BLaER1 treated with 17β-estradiol and CSF1 and Interleukin-3, amounts not matched to agents 10 nM and 100 nM (cell line): ENCODE measurements around the gene C1orf210.

Source experiments
- H3K27ac ChIP-seq, 11 experiments: shearing (Covaris generic); formaldehyde crosslinking; 2 replicates each; pipeline ENCODE4 v1.8.1; 2022
- H3K27me3 ChIP-seq, 11 experiments: shearing (Covaris generic); formaldehyde crosslinking; 2 replicates each; pipeline ENCODE4 v1.8.1; 2022
- H3K36me3 ChIP-seq, 11 experiments: shearing (Covaris generic); formaldehyde crosslinking; 2 replicates each; pipeline ENCODE4 v1.8.1; 2022
- H3K4me1 ChIP-seq, 10 experiments: shearing (Covaris generic); formaldehyde crosslinking; 2 replicates each; pipeline ENCODE4 v1.8.1; 2022
- H3K4me2 ChIP-seq, 11 experiments: shearing (Covaris generic); formaldehyde crosslinking; 2 replicates each; pipeline ENCODE4 v1.8.1; 2022
- H3K4me3 ChIP-seq, 10 experiments: shearing (Covaris generic); formaldehyde crosslinking; 2 replicates each; pipeline ENCODE4 v1.8.1; 2022
- H3K9ac ChIP-seq, 11 experiments: shearing (Covaris generic); formaldehyde crosslinking; 2 replicates each; pipeline ENCODE4 v1.8.1; 2022
- H3K9me3 ChIP-seq, 11 experiments: shearing (Covaris generic); formaldehyde crosslinking; replicated peaks in 1 of 11; 2 replicates each; pipeline ENCODE4 v1.8.1; 2022
- H4K20me1 ChIP-seq, 11 experiments: shearing (Covaris generic); formaldehyde crosslinking; 2 replicates each; pipeline ENCODE4 v1.8.1; 2022
- Cebpa-rat ChIP-seq, 11 experiments: shearing (Covaris generic); IDR thresholded peaks; 2 replicates each; pipeline ENCODE4 v1.8.1; 2022

The C1orf210 gene

DNA sequence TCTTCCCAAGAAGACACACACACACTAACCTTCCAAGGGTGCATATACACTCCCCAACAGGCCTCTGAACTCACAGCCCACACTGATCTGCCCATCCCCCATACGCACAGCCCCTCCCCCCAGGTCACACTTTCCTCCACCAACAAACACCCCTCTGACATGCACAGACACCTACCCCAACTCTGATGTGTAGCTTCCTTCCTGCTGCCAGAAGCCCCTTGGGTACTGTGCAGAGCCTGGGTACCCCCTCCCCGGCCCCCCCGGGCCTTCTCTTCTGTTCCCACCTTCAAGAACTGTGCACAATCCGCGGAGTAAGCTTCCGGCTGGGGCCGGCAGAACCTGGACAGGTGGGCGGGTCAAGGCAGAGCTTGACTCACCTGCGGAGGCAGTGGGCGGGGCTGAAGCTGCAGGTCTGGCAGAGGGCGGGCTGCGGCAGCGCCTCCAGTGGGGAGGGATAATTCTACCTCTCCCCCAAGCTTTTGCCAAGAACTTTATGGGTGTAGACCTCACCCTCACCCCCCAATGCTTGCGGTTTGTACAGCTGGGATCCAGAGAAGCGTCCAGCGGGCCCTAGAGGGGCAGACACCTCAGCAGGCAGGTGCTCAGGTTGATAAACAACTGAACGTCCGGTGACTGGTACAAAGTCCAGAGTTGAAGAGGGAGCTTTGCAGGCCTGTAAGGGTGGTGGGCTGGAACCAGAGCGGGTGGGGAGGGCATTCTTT, at the start of gene C1orf210:
TSS of gene C1orf210 (minus strand) at position 313 of the 722 bp plus-strand sequence. CDS start 2,311 bp downstream, outside the sequence.
- peak within 1 kb of the TSS in 6 of 11 experiments; percentile 8 to 29 (median 14); a peak in 4 of 22 replicates for H3K4me2 ChIP-seq
- TF ChIP-seq Cebpa-rat (IDR thresholded peaks at IDR 0.05) = no peak
- no peaks in the 10 kb centered on the region for H3K27me3 ChIP-seq
- no peak within 1 kb of the TSS for H3K9ac ChIP-seq
- H3K27ac ChIP-seq = no peak within 1 kb of the TSS
- no peak within 1 kb of the TSS for H3K4me3 ChIP-seq
- no peaks in the 10 kb centered on the region for H4K20me1 ChIP-seq
- no peaks in the 10 kb centered on the region for H3K36me3 ChIP-seq
- no peaks in the 10 kb centered on the region for H3K9me3 ChIP-seq
- H3K4me1 ChIP-seq = peaks cover 0 to 11% (median 6%) of the 10 kb centered on the region in 10 experiments; a peak in 10 of 20 replicates

DNA sequence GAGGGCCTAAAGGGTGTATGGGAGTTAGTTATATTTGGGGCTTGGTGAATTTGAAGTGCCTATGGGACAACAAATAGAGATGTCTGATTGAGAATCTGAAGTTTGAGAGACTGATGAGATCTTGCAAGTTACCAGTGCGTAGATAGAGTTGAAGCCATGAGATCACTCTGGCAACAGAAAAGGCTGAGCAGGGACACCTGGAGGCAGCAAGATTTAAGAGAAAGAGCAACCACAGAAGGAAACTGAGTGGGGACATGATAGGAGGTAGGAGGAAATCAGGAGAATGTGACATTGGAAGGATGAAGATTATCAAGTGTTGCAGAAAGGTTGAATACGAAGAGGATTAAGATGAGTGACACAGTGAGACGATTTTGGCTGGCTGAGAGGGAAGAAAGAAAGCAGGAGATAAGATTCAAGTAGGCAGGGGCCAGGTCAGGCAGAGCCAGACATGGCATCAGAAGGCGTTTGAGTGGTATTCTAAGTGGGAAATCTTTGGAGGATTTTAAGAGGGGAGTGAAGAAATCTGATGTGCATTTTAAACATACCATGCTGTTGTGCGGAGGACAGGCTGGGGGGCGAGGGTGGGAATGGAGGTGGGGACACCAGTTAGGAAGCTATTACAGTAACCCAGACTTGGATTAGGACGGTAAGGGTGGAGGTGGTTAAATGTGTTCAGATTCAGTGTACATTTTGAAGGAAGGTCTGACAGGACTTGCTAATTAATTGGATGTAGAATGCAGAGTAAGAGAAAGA, 49.2 kb upstream of the C1orf210 start:
- H3K9me3 ChIP-seq = no peaks in the 10 kb centered on the region
- H3K4me3 ChIP-seq = no peak overlapping the region
- H3K27ac ChIP-seq = no peak overlapping the region
- H3K36me3 ChIP-seq = no peaks in the 10 kb centered on the region
- H4K20me1 ChIP-seq = no peaks in the 10 kb centered on the region; a peak in 1 of 22 replicates
- no peak for TF ChIP-seq Cebpa-rat (IDR thresholded peaks at IDR 0.05)
- H3K4me1 ChIP-seq = peaks cover 18 to 33% (median 24%) of the 10 kb centered on the region in 10 experiments
- H3K9ac ChIP-seq = no peak overlapping the region
- H3K27me3 ChIP-seq = no peaks in the 10 kb centered on the region
- no peak overlapping the region for H3K4me2 ChIP-seq

DNA sequence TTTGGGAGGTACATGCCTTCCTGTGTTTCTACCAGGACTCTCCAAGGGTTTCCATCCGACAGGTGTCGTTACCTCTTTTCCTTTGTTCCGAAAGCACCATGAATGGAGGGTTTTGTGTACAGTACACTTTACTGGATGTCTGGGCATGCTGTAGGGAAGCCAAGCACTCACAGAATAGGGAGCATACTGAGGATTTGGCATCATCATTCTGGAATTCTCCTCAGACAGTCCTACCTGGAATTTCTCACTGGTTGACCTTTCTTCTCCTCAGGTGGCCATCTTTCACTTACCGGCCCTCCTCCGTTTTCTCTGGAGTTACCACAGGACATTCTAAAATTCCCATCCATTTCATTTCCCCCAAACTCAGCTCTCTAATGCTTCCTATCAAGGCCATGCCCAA, 46.3 kb upstream of the C1orf210 start:
- Histone ChIP-seq H3K9me3 (peaks cover 8 to 21% (median 19%) of the 10 kb centered on the region in 11 experiments), H3K4me2 (peak overlapping the region in 4 of 11 experiments; percentile 79 to 86 (median 80); a peak in 6 of 22 replicates), H3K9ac (no peak overlapping the region), H3K27me3 (no peaks in the 10 kb centered on the region), H3K4me3 (no peak overlapping the region), H3K27ac (no peak overlapping the region), H4K20me1 (no peaks in the 10 kb centered on the region), H3K4me1 (peaks cover 19 to 27% (median 22%) of the 10 kb centered on the region in 10 experiments), H3K36me3 (no peaks in the 10 kb centered on the region)
- TF ChIP-seq Cebpa-rat (IDR thresholded peaks at IDR 0.05) = no peak

DNA sequence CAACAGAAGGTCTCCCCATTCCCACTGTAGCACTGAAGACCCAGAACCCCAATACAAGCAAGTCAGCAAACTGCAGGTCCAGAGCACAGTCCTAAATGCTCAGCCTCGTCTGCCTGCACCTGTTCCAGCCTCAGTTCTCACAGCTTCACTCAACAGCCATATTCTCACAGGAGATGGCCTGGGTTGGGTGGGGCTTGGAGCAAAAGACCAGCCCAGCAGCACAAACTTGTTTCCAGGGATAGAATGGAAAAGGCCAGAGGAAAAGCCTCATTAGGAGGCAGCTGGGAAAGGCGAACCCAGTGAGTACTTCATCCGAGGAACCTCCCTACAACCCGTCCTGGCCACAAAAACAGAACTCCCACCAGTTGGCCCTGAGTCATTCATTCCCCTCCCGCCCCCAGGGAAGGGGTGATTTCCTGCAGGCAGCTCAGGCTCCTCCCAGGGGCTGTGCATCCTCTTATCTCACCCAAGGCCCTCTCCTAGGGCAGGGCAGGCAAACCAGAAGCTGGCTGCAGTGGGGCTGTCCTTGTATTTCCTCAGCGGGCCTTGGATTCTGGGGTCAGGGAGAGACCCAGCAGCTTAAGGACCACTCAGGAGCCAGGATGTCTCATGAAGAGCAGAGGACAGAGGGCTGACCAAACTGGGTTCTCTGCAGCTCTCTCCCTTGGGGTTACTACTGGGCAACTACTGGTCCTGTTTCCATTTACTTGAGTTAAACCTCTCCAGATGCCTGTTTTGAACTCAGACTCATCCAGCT, 44.8 kb upstream of the C1orf210 start:
- Histone ChIP-seq H3K4me3 (peak overlapping the region in 1 of 10 experiments; percentile 39; a peak in 1 of 20 replicates), H3K27me3 (no peaks in the 10 kb centered on the region), H3K9ac (peak overlapping the region in 8 of 11 experiments; percentile 0 to 67 (median 44); a peak in 10 of 22 replicates), H3K4me2 (peak overlapping the region; percentile 53 to 86 (median 79)), H3K9me3 (peaks cover 11 to 35% (median 30%) of the 10 kb centered on the region in 11 experiments), H3K4me1 (peaks cover 19 to 27% (median 22%) of the 10 kb centered on the region in 10 experiments), H3K27ac (peak overlapping the region; percentile 4 to 80 (median 64); a peak in 19 of 22 replicates), H4K20me1 (no peaks in the 10 kb centered on the region), H3K36me3 (no peaks in the 10 kb centered on the region; a peak in 1 of 22 replicates)
- TF ChIP-seq Cebpa-rat (IDR thresholded peaks at IDR 0.05) = no peak

DNA sequence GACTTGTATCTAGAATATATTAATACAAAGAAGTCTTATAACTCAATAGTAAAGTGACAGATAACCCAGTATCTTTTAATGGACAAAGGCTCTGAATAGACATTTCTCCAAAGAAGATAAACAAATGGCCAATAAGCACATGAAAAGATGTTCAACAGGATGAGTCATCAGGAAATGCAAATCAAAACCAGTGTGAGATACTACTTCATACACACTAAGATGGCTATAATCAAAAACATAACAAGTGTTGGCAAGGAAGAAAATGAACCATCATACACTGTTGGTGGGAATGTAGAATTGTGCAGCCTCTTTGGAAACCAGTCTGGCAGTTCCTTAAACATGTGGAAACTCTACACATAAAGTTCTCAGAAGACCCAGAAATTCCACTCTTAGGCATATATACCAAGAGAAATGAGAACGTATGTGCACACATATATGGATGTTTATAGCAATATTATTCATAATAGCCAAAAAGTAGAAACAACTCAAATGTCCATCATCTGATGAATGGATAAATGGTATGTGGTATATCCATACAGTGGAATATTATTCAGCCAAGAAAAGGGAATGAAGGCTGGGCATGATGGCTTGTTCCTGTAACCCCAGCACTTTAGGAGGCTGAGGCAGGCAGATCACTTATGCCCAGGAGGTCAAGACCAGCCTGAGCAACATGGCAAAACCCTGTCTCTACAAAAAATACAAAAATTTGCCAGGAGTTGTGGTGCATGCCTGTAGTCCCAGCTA, 42.3 kb upstream of the C1orf210 start:
- no peak for TF ChIP-seq Cebpa-rat (IDR thresholded peaks at IDR 0.05)

DNA sequence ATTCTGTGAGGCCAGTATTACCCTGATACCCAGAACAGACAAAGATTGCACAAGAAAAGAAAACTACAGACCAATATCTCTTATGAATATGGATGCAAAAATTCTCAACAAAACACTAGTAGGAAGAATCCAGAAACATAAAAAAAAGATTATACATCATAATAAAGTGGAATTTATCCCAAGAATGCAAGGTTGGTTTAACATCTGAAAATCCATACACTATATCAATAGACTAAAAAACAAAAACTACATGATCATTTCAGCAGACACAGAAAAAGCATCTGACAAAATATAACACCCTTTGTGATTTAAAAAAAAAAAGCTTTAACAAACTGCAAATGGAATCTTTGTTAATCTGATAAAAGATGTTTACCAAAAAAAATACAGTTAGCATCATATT, 40.0 kb upstream of the C1orf210 start:
- no peak for TF ChIP-seq Cebpa-rat (IDR thresholded peaks at IDR 0.05)
- no peak overlapping the region for H3K9ac ChIP-seq
- no peaks in the 10 kb centered on the region for H3K27me3 ChIP-seq
- no peaks in the 10 kb centered on the region for H4K20me1 ChIP-seq
- H3K4me1 ChIP-seq = peaks cover 19 to 31% (median 26%) of the 10 kb centered on the region in 10 experiments
- H3K9me3 ChIP-seq = peaks cover 11 to 43% (median 32%) of the 10 kb centered on the region in 11 experiments
- H3K36me3 ChIP-seq = peaks cover 0 to 17% (median 0%) of the 10 kb centered on the region in 11 experiments; a peak in 5 of 22 replicates
- no peak overlapping the region for H3K4me3 ChIP-seq
- H3K27ac ChIP-seq = no peak overlapping the region
- H3K4me2 ChIP-seq = peak overlapping the region in 1 of 11 experiments; percentile 30; a peak in 1 of 22 replicates

More for the DNA sequence above, 42.3 kb upstream of the C1orf210 start:
- Histone ChIP-seq H3K4me3 (no peak overlapping the region), H3K4me2 (no peak overlapping the region), H3K4me1 (peaks cover 29 to 44% (median 37%) of the 10 kb centered on the region in 10 experiments), H3K36me3 (peaks cover 0 to 3% (median 0%) of the 10 kb centered on the region in 11 experiments; a peak in 2 of 22 replicates), H4K20me1 (no peaks in the 10 kb centered on the region), H3K27me3 (no peaks in the 10 kb centered on the region), H3K27ac (no peak overlapping the region), H3K9me3 (peaks cover 11 to 43% (median 31%) of the 10 kb centered on the region in 11 experiments), H3K9ac (no peak overlapping the region)

DNA sequence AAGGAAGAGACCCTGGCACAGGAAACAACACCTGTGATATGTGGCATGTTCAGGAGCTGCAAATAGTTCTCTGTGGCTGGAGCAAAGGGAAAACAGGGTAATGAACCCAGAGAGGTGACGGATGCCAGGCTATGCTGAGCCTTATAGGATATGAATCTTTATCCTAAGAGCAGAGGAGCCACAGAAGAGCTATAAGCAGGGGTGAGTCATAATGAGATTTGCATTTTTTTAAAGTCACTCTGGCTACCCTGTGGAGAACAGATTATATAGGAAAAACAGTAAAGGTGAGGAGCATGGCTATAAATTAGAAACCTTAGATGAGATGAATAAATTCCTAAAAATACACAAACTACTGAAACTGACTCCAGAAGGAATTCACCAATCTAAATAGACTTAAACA, 39.4 kb upstream of the C1orf210 start:
- Histone ChIP-seq H3K27ac (peak overlapping the region in 1 of 11 experiments; percentile 3; a peak in 1 of 22 replicates), H3K4me3 (no peak overlapping the region), H3K27me3 (no peaks in the 10 kb centered on the region), H3K36me3 (peaks cover 0 to 19% (median 0%) of the 10 kb centered on the region in 11 experiments; a peak in 5 of 22 replicates), H3K9ac (no peak overlapping the region), H3K4me2 (peak overlapping the region; percentile 26 to 62 (median 45)), H3K9me3 (peaks cover 11 to 43% (median 32%) of the 10 kb centered on the region in 11 experiments), H4K20me1 (no peaks in the 10 kb centered on the region), H3K4me1 (peaks cover 14 to 25% (median 21%) of the 10 kb centered on the region in 10 experiments)
- no peak for TF ChIP-seq Cebpa-rat (IDR thresholded peaks at IDR 0.05)

DNA sequence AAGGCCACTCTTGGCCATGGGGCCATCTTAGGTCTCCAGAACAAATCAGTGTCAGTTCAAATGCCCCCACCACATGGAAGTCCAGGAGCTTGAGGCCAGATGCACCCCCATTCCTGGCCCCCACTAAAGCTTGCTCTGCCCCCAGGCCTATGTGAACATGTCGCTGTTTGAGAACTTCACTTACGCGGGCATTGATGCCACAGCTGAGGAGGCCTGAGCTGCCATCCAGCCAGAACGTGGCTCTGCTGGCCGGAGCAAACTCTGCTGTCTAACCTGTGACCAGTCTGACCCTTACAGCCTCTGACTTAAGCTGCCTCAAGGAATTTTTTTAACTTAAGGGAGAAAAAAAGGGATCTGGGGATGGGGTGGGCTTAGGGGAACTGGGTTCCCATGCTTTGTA, 37.1 kb upstream of the C1orf210 start:
- no peak overlapping the region for H3K4me3 ChIP-seq
- H3K27me3 ChIP-seq = no peaks in the 10 kb centered on the region
- no peak overlapping the region for H3K27ac ChIP-seq
- no peak overlapping the region for H3K9ac ChIP-seq
- no peaks in the 10 kb centered on the region for H4K20me1 ChIP-seq
- H3K4me2 ChIP-seq = no peak overlapping the region
- H3K4me1 ChIP-seq = peaks cover 10 to 18% (median 15%) of the 10 kb centered on the region in 10 experiments; a peak in 19 of 20 replicates
- peaks cover 3 to 31% (median 19%) of the 10 kb centered on the region in 11 experiments; a peak in 19 of 22 replicates for H3K9me3 ChIP-seq
- peaks cover 0 to 30% (median 0%) of the 10 kb centered on the region in 11 experiments; a peak in 5 of 22 replicates for H3K36me3 ChIP-seq
- no peak for TF ChIP-seq Cebpa-rat (IDR thresholded peaks at IDR 0.05)
